Body of pancreas (tissue), 4 donors: Measurements from ENCODE around the gene IFT43.

Experiments used
- POLR2A ChIP-seq, 3 donors: fragments of 450-650 bp; IDR thresholded peaks; one replicate each; pipeline ENCODE4 v1.6.1; 2016; ENCODE audit warnings: antibody characterized with exemption in 3 of 3, mild to moderate bottlenecking in 2 of 3
- TF ChIP-seq, protein P1 (sequence below), 7 experiments: fragments of 450-650 bp in 4 of 7; fragments of 200-600 bp in 3 of 7; sonication (generic) in 3 of 7; IDR thresholded peaks; one replicate each; pipeline ENCODE4 v1.5.1; 2016 to 2019; ENCODE audit warnings: antibody characterized with exemption in 7 of 7

DNA sequence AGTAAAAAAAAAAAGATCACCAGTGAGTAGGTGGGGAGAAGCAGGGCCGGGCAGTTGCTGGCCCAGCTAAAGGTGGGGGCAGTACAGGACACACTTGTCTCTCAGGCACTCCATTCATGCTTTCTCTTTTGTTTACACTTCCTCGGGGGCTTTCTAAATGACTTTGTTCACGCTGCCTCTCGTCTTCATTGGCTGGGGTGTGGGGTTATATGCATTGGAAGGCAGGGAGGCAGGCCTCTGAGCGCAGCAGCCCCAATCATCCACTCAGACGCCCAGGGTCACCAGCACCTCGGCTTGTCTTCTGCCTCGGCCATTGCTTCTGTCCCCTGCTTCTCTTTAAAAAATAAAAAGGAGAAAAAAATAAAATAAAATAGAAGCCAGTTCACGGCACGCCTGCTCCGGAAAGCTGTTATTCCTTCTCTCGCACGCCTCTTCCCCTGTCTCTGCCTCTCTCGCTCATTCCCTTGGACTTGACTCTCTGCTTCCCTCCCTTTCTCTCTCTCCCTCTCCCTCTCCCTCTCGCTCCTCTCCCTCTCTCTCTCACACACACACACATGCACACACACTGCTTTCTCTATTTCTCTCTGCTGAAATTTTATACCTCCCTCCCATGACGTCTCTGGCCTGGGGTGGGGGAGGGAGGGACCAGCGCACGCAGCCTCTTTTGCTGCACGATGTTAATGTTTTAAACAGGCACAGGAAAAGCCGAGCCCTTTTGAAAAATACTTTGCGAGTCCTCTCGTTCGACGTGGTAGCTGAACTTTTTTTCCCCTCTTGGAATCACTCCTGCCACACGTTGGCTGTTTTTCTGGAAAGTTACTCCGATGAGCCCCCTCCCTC, 3.9 kb upstream of the IFT43 start, which contains the start of gene TGFB3:
- TF ChIP-seq, protein P1, sequence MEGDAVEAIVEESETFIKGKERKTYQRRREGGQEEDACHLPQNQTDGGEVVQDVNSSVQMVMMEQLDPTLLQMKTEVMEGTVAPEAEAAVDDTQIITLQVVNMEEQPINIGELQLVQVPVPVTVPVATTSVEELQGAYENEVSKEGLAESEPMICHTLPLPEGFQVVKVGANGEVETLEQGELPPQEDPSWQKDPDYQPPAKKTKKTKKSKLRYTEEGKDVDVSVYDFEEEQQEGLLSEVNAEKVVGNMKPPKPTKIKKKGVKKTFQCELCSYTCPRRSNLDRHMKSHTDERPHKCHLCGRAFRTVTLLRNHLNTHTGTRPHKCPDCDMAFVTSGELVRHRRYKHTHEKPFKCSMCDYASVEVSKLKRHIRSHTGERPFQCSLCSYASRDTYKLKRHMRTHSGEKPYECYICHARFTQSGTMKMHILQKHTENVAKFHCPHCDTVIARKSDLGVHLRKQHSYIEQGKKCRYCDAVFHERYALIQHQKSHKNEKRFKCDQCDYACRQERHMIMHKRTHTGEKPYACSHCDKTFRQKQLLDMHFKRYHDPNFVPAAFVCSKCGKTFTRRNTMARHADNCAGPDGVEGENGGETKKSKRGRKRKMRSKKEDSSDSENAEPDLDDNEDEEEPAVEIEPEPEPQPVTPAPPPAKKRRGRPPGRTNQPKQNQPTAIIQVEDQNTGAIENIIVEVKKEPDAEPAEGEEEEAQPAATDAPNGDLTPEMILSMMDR (IDR thresholded peaks at IDR 0.05): peak in 1 of 7 experiments; percentile 28
- peak; percentile 31 to 93 (median 88) for TF ChIP-seq POLR2A (IDR thresholded peaks at IDR 0.05)
